Measurements from ENCODE around the gene TNFRSF13B.
A peak's percentile ranks its signal among the peaks of the same experiment; 100 is the strongest.

TNFRSF13B gene

GRCh38 chr17:16937431-16937830 is 34.5 kb downstream of the TNFRSF13B start:
- no peak for DNase-seq (ENCODE audit: low spot score)

DNA sequence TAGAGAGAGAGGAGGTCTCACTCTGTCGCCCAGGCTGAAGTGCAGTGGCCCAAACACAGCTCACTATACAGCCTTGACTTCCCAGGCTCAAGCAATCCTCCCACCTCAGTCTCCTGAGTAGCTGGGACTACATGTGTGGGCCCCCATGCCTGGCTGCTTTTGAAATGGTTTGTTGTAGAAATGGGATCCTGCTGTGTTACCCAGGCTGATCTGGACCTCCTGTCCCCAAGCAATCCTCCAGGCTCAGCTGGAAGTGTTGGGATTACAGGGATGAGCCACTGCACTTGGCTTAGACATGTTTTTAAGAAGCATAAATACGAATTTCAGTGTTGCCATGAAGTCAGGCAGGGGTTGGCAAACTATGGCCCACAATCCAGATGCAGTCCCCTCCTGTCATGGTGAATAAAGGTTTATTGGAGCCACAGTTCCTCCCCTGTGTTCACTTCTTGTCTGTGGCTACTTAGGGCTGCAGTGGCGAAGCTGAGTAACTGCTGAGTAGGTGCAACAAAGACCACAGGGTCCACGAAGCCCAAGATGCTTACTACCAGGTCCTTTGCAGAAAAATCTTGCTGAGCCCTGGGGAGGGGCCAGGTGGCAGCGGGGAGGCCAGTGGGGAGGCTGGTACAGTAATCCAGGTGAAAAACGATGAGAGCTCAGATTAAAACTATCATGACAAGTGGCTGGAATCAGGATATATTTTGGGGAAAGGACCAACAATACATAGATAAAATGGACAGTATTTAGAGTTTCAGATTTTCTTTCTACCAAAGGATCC is 35.2 kb downstream of the TNFRSF13B start:
- DNase-seq (ENCODE audit: low spot score) = no peak

DNA sequence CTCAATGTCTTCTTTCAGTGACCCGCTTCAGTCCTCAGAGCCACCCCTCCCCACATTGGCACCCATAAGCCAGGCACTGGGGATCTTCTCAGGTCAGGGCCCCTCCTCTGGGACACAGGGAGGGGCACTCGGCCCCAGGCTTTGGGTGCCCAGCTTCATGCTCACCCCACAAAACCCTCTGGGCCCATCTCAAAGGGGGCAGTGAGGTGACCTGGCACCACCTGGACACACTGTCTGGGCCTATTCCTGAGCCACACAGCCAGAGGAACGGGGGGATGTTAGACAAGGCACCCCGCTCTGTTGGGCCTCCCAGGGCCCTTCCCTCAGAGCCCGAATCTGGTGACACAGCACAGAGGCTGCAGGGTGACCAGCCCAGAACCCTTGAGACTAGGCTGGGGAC is 36.1 kb downstream of the TNFRSF13B start:
- DNase-seq (ENCODE audit: low spot score) = no peak

- no peak for DNase-seq (ENCODE audit: low spot score)
Observed at GRCh38 chr17:16935241-16935663, 36.7 kb downstream of the TNFRSF13B start.

- DNase-seq (ENCODE audit: low spot score) = no peak
Observed at GRCh38 chr17:16934836-16935235, 37.1 kb downstream of the TNFRSF13B start.

DNA sequence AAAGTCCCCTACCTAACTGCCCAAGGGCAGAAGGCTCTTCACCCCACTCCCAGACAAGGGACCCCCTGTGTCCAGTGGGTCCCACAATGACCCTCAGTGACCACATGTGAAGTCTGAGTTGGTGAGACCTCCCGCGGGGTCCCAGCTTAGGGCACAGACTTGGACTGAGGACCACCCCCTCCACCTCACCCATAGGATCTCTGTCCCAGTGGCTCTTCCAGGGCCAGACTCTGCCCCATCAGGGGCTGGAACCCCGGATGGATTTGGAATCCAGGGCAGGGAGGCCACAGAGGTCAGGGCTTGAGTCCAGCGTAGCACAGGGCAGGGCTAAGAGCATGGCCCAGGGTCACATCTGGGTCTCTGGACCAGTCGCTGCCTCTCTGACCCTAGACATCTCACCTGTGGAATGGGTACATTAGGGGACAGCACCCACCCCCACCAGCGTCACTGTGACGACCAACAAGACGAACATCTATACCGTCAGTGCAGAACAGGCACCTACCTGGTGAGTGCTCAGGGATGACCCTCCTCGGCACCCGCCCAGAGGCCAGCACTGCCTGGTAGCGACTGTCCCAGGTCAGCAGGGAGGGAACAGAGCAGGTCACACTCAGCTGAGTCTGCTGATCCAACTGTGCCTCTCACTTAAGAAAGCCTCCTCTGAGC is 37.7 kb downstream of the TNFRSF13B start:
- no peak for DNase-seq (ENCODE audit: low spot score)

DNA sequence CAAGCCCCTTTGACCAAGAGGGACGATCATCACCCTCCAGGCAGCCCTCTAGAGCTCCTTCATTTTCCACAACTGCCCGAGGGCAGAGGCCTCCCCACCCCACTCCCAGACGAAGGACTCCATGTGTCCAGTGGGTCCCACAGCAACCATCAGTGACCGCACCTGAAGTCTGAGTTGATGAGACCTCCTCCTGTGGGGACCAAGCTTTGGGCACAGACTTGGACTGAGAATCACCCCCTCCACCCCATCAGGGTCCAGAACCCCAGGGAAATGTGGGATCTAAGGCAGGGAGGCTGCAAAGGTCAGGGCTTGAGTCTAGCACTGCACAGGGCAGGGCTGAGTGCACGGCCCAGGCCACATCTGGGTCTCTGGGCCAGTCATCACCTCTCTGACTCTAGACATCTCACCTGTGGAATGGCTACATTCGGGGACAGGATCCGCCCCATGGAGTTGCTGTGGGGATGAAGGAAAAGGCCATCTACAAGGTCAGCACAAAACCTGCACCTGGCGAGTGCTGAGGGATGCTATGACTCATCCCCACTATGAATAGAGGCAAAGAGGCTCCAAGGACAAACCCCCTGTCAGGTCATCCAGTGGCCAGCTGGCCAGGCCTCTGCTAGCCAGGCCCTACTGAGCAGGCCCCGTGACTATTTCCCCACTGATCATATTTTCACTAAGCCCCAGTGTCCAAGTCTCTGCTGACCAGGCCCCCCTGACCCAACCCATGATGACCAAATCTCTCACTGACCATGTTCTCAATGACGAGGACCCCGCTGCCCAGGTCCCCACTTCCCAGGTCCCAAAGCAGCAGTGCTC is 38.4 kb downstream of the TNFRSF13B start:
- peak; percentile 11 for DNase-seq (ENCODE audit: low spot score)

DNA sequence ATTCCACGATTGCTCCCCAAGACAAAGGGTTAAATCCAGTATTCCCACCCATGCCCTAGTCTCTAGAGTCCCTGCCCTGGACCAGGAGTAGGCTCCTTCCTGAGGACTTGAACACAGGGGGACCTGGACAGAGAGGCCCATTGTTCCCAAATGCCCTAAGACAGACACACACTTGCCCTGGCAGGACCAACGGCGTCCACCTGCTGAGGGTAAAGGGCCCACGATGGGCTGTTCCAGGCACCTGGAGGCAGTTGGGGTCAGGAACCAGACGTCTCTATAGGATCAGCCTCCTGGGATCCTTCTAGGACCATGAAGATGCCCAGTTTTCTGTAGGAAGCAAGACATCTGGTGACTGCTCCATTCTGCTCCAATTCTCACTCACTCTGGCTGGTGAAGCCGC is 39.3 kb downstream of the TNFRSF13B start:
- DNase-seq (ENCODE audit: low spot score) = no peak

DNA sequence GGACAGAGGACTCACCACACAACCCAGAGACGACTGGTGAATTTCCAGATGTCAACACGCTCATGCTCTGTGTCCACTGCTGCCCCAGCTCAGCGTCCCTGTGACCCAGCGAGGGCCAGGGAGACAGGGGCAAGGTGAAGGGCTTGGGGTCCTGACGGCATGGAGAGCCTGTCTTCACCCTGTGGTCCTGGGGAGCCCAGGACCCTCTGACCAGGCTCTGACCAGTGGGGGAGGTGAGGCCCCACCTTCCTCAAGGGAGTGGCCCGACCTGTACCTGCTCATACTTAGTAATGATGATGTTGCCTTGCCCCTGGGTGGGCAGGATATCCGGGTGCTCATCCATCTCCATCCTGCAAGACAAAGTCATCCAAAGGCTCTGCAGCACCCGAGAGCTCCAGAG is 39.8 kb downstream of the TNFRSF13B start:
- DNase-seq (ENCODE audit: low spot score) = no peak

- DNase-seq (ENCODE audit: low spot score) = no peak
Observed at GRCh38 chr17:16931318-16932060, 40.4 kb downstream of the TNFRSF13B start.

DNA sequence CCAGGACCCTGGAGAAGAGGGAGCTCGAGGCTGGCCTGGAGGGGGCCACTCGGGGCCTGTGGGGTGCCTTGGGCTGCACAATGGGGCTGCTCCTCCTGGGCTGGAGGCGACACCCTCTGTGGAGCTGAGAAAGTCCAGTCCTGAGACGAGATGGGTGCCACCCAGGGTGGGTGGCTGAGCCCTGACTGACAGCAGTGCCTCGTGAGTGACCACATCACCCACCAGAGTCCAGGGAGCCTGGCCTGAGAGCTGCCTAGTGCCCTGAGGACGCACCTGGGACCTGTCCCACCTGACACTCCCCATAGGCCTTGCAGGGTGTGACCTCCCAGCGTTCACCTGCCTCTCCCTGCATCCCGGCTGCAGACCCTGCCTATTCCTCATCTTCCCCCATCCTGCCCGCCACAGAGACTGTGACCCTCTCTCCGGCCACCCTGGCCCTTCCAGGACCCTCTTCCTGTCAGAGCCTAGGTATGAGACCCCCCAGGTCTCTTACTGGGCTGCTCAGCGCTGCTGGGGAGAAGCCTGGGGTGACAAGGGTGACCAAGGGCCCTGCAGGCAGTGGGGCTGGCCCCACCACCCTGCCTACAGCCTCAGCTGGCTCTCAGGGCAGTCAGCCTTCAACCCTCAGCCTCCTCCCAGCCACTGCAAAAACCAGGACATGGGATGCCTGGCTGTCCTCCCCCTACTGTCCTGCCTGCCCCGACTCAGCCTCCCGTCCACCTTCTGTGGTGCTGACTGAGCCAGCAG is 41.2 kb downstream of the TNFRSF13B start:
- no peak for DNase-seq (ENCODE audit: low spot score)

DNA sequence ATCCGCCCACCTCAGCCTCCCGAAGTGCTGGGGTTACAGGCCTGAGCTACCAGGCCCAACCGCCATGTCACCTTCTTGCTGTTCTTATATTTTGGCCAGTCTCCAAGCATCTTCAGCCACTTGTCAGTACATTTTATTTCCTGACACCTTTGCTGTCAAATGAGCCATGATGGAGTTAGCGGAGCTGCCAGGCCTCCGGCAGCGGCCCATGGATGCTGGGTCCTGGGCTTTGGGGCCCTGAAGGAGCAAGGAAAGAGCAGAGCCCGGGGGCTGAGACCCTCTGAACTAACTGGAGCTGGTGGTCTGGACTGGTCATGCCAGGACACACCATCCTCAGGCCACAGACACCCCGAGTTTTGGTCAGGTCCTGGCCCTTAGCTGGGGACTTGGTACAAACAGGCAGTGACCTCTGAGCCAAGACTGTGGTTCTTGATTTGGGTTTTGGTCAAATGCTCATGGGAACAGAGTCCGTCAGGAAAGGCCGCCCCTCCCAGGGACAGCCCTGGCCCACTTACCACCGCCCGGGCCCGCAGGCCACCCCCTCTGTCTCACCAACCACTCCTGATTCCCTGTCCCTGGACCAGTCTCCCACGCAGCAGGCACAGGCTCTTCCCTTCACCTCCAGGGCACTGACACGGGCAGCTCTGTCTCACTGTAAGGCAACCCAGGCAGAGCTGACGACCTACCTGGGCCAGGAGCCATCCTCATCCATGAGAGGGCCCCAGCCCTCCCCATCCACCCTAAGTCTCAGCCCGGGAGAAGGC is 42.0 kb downstream of the TNFRSF13B start:
- no peak for DNase-seq (ENCODE audit: low spot score)

- no peak for DNase-seq (ENCODE audit: low spot score)
Observed at GRCh38 chr17:16929035-16929680, 42.8 kb downstream of the TNFRSF13B start.

- DNase-seq (ENCODE audit: low spot score) = no peak
Observed at GRCh38 chr17:16928406-16929034, 43.4 kb downstream of the TNFRSF13B start.

DNA sequence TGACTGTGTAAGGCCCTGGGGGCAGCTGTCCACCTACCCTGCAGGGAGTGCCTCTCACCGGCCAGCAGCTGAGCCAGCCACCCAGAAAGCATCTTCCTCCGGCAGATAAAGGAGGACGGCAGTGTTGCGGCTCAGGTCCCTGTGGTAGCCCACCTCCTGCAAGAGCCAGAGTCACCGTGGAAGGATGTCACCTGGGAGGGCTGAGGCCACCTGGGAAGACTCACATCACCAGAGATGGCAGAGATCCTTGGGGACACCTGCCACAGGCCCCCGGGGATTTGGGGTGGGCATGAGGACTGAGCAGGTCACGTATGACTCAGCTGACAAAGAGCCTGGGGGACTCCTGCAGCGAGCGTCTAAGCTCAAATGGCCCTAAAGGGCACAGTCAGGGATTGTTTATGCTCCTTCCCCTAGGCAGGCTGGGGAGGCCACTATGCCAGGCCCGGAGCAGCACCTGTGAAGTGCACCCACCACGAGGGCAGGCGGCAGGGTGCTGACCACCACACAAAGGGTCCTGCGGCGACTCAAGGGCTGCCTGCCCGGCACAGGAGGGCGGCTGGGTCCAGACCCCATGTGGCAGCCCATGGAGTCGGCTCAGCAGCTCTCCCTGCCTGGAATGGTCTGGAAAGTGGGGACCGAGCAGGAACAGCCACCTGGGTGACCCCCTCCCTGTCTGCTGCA is 44.1 kb downstream of the TNFRSF13B start:
- no peak for DNase-seq (ENCODE audit: low spot score)

DNA sequence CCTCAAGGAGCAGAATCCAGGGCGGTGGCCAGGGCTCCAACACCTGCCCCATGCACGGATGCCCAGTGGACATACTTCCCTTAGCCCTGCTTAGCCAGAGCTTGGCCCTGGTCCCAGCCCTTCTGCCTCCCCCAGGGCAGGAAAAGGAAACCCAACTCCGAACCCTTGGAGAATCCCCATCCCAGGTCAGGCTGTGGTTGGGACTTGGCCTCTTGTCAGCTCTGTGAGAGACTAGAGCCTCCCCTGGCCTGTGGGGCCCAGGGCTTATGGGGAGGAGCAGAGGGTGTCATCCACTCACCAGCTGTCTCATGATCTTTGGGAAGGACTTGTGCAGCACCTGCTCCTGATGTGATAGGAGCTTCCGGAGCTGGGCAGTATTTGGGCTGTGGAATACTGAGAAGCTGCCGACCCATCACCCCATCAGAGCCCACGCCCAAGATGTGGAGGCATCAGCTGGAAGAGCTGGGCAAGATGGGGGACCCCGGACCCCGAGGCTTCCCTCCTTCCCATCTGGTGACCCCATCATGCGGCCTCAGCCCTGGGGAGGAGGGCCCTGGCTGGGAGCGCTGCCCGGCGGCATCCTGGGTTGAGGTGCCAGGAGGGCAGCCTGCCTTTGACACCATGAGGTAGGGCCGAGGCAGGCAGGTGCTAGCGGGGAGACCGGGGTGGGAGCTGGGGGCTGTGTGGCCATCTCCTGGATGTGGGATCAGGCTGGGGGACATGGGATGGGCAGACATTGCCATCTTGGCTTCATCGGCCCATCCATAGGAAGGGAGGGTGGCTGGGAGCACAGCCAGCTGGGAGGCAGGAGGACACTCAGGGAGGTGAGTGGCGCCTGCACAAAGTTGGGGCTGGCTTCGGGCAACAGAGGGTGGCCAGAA is 45.1 kb downstream of the TNFRSF13B start:
- no peak for DNase-seq (ENCODE audit: low spot score)

DNA sequence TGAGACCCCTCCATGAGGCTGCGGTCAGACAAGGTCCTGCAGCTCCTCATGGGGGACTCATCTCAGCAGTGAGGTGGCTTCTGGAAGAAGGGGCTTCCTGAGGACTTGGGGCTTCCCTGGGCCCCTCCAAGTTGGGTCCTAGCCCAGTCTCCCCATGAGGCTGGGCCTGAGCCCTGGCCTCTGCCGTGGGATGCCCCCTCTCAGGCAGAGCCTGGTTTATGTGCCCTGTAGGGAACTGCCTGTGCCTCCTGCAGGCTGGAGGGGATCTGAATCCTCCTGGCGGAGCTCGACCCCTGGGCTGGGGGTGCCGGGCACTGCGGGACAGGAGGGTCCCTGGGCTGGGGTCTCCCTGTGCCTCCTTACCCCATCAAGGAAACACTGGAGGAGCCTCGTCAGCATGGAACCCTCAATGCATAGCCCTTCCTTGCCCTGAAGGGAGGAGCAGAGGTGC is 45.8 kb downstream of the TNFRSF13B start:
- DNase-seq (ENCODE audit: low spot score) = no peak
